Esophagus squamous epithelium (tissue), 5 donors: ENCODE results near the gene SOX10. TPM values are rescaled to one million over a fixed set of nuclear protein-coding genes. Genes with fewer than 3 reads are reported as not detected.

ENCODE experiments used
- DNase-seq: peaks from one replicate; lab custom pipeline; 2025; lab: John Stamatoyannopoulos, UW
- H3K27ac ChIP-seq, 4 donors: fragments of 200-600 bp; sonication (generic); one replicate each; pipeline ENCODE4 v1.5.1; 2016 to 2019; ENCODE audit warnings: mild to moderate bottlenecking in 1 of 4
- H3K27me3 ChIP-seq, 4 donors: fragments of 200-600 bp; sonication (generic); 1 replicate in 3 of 4; 2 replicates in 1 of 4; pipeline versions ENCODE4 v1.5.1 to v1.6.0; 2017 to 2021; ENCODE audit warnings: antibody characterized with exemption in 1 of 4
- H3K36me3 ChIP-seq, 3 donors: fragments of 200-600 bp; sonication (generic); one replicate each; pipeline ENCODE4 v1.5.1; 2016 to 2019
- H3K4me1 ChIP-seq, 3 donors: fragments of 200-600 bp; sonication (generic); one replicate each; pipeline ENCODE4 v1.5.1; 2017 to 2019
- H3K4me3 ChIP-seq, 4 donors: fragments of 200-600 bp; sonication (generic); 1 replicate in 3 of 4; 2 replicates in 1 of 4; pipeline ENCODE4 v1.5.1; 2016 to 2019; ENCODE audit warnings: mild to moderate bottlenecking in 2 of 4, moderate library complexity in 1 of 4
- H3K9me3 ChIP-seq, 3 donors: fragments of 200-600 bp; sonication (generic); one replicate each; pipeline ENCODE4 v1.5.1; 2016 to 2019
- POLR2A ChIP-seq, 4 donors: fragments of 450-650 bp; IDR thresholded peaks; one replicate each; pipeline ENCODE4 v1.6.1; 2017; ENCODE audit warnings: antibody characterized with exemption in 4 of 4, mild to moderate bottlenecking in 4 of 4, moderate library complexity in 3 of 4
- WGBS, 2 donors: methylation state at CpG; one replicate each; pipeline ENCODE4 v1.1.5; 2018; 5-methylcytosine and 5-hydroxymethylcytosine counted together
- intact Hi-C: fragments of 100-400 bp; cut with DNase I; formaldehyde crosslinking; loops from one replicate; pipeline ENCODE4 v1.15.0; 2022
- total RNA-seq, 4 donors: library from RNA; depleted of rRNA; stranded (reverse); fragments of >200 nt; gene quantifications; one replicate each; pipeline ENCODE4 v1.1.0, GENCODE V29; 2016
- TF ChIP-seq, protein P1 (sequence below), 6 experiments: fragments of 450-650 bp in 4 of 6; fragments of 200-600 bp in 2 of 6; sonication (generic) in 2 of 6; IDR thresholded peaks; one replicate each; pipeline ENCODE4 v1.5.1; 2016 to 2019; ENCODE audit warnings: antibody characterized with exemption in 6 of 6, mild to moderate bottlenecking in 4 of 6, moderate library complexity in 4 of 6
- donor health status: DM: yes; HTN: yes; CAD: no.

The SOX10 gene
- total RNA-seq, 4 donors from 2014 or later: 0.44 to 1.7 (median 1.5) TPM; not detected in 1

DNA sequence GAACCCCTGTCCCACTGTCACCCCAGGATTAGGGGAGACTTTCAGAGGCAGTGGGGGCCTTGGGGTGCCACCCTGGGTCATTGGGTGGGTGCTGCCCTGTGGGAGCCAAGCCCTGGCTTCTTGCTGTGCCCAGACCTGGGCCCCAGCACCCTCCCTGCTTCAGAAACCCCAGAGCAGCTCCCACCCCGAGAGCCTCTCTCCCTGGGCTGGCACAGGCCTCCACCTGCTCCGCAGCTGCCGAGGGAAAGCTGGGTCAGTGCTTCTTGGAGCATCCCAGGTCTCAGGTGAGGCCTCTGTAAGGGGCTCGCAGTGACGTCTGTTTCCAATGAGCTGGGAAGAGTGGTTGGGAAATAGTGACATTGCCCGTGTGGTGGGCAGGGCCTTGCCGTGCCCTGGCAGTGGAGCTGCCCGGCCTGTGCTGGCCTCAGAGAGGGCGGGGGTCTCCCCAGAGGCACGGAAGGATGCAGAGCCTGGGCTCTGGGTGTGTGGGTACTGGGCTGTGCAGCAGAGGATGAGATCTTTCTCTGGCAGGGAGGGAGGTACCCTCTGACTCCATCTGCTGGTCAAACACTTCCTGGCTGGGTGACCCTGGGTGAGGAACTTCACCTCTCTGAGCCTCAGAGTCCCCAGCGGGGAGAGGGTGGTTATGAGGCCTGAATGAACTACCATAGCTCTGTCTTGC lies 53.9 kb downstream of the SOX10 start:
- intact Hi-C loops: loop anchor here (5.0 kb wide), 1 partner anchor 48 kb away; no protein-coding TSS in a partner anchor
- Histone ChIP-seq H3K4me1 (peaks cover 36 to 70% (median 37%) of the 10 kb centered on the region in 3 donors), H3K27ac (peak overlapping the region; percentile 8 to 89 (median 56)), H3K9me3 (no peaks in the 10 kb centered on the region), H3K4me3 (no peak overlapping the region), H3K36me3 (peaks cover 48 to 91% (median 55%) of the 10 kb centered on the region in 3 donors), H3K27me3 (no peaks in the 10 kb centered on the region)
- WGBS, 2 donors: 66% methylated on average over 7 of the region's 11 CpGs; no CpG with 5 or more reads in 1 of the 2 donors
- no peak for DNase-seq
- TF ChIP-seq POLR2A (IDR thresholded peaks at IDR 0.05): no peak
- TF ChIP-seq, protein P1, sequence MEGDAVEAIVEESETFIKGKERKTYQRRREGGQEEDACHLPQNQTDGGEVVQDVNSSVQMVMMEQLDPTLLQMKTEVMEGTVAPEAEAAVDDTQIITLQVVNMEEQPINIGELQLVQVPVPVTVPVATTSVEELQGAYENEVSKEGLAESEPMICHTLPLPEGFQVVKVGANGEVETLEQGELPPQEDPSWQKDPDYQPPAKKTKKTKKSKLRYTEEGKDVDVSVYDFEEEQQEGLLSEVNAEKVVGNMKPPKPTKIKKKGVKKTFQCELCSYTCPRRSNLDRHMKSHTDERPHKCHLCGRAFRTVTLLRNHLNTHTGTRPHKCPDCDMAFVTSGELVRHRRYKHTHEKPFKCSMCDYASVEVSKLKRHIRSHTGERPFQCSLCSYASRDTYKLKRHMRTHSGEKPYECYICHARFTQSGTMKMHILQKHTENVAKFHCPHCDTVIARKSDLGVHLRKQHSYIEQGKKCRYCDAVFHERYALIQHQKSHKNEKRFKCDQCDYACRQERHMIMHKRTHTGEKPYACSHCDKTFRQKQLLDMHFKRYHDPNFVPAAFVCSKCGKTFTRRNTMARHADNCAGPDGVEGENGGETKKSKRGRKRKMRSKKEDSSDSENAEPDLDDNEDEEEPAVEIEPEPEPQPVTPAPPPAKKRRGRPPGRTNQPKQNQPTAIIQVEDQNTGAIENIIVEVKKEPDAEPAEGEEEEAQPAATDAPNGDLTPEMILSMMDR (IDR thresholded peaks at IDR 0.05): peak in 4 of 6 experiments; percentile 13 to 32 (median 28)

DNA sequence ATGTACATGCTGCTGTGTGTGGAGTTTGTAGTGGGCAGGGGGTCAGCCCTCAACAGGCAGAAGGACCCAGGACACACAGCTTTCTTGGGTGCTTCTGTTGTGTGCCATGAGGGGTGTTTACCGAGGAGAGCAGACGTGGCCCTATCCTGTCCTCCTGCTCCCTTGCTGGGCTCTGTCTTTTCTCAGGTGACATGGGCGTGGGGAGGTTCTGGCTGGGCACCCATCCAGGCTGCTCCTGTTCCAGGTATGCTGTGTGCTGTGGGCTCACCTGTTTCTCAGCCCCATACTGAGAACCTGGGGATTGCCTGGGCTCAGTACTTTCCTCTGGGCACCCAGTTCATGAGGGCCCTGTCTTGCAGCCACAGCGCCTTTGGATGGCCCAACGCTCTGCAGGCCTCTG lies 55.0 kb downstream of the SOX10 start:
- peak overlapping the region; percentile 8 to 89 (median 36) for H3K27ac ChIP-seq
- H3K36me3 ChIP-seq: peaks cover 57 to 91% (median 60%) of the 10 kb centered on the region in 3 donors
- intact Hi-C loops: no loop called here
- H3K4me1 ChIP-seq: peaks cover 32 to 71% (median 36%) of the 10 kb centered on the region in 3 donors
- TF ChIP-seq, protein P1 (IDR thresholded peaks at IDR 0.05): no peak
- TF ChIP-seq POLR2A (IDR thresholded peaks at IDR 0.05): no peak
- H3K4me3 ChIP-seq: no peak overlapping the region
- DNase-seq: no peak
- H3K9me3 ChIP-seq: no peaks in the 10 kb centered on the region
- WGBS, 2 donors: 82 to 100% methylated on average over 2 to 3 of the region's 5 CpGs
- no peaks in the 10 kb centered on the region for H3K27me3 ChIP-seq

DNA sequence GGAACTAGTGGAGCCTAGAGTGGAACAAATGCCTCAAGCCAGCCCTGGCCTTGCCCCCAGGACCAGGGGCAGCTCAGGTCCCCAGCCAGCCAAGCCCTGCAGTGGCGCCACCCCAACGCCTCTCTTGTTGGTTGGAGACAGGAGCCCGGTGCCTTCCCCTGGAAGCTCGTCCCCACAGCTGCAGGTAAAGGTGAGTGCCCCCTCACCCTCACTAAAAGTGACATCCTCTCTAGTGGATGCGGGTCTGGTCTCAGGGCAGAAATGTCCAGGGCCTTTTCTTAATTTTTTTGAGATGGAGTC lies 56.8 kb downstream of the SOX10 start:
- no peak for DNase-seq
- Histone ChIP-seq H3K9me3 (no peaks in the 10 kb centered on the region), H3K36me3 (peaks cover 68 to 100% (median 70%) of the 10 kb centered on the region in 3 donors), H3K27ac (no peak overlapping the region), H3K4me3 (no peak overlapping the region), H3K4me1 (peaks cover 14 to 53% (median 18%) of the 10 kb centered on the region in 3 donors), H3K27me3 (no peaks in the 10 kb centered on the region)
- TF ChIP-seq, protein P1 (IDR thresholded peaks at IDR 0.05): no peak
- no peak for TF ChIP-seq POLR2A (IDR thresholded peaks at IDR 0.05)
- intact Hi-C loops: no loop called here
- WGBS, 2 donors: no CpG with 5 or more reads among the region's 5 CpGs

DNA sequence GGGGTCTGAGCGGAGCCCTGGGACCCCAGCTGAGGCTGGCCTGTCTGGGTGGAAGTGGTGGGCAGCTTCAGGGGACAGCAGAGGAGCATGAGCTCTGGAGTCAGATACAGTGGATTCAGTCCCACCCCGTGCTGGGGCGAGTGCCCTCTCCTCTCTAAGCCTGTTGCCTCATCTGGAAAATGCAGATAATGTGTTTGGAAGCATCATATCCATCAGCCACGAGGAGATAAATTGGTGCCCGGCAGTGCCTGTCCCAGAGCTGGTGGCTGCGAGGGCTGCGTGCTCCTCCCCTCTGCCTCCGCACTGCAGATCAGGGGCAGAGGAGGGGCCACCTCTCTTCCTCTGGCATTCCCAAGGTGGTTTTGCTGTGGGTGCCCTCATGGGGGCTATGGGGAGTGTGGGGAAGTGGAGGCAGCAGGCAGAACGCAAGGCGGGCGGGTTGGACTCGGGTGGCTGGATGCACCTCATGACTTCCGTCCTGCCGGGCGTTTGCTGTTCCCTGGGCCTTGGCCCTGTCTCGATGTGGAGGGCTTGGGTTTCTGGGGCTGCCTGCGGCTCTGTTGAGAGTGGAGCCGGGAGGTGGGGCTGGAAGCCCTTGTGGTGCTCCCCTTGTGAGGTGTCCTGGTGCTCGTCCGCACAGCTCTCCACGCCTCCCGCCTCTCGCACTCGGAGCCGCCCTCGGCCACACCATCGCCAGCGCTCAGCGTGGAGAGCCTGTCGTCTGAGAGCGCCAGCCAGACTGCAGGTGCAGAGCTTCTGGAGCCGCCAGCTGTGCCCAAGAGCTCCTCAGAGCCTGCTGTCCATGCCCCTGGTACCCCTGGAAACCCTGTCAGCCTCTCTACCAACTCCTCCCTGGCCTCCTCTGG lies 57.4 kb downstream of the SOX10 start:
- H3K27me3 ChIP-seq: no peaks in the 10 kb centered on the region
- H3K4me3 ChIP-seq: no peak overlapping the region
- TF ChIP-seq, protein P1 (IDR thresholded peaks at IDR 0.05): no peak
- no peak for TF ChIP-seq POLR2A (IDR thresholded peaks at IDR 0.05)
- H3K9me3 ChIP-seq: no peaks in the 10 kb centered on the region
- intact Hi-C loops: no loop called here
- H3K27ac ChIP-seq: peak overlapping the region in 1 of 4 donors; percentile 34
- 86% methylated on average over 7 of the region's 32 CpGs; no CpG with 5 or more reads in 1 of the 2 donors for WGBS, 2 donors
- H3K4me1 ChIP-seq: peaks cover 9 to 47% (median 13%) of the 10 kb centered on the region in 3 donors
- DNase-seq: no peak
- H3K36me3 ChIP-seq: peaks cover 65 to 99% (median 69%) of the 10 kb centered on the region in 3 donors
